Adrenal gland (tissue), 12 donors: ENCODE data around the gene SRSF2. TPM values are rescaled to one million over a fixed set of nuclear protein-coding genes. Genes with fewer than 3 reads are reported as not detected.
"Not testable (repeated sequence)": the region's sequence is repeated elsewhere in the genome, so short reads cannot be mapped to it uniquely, and the experiment has no call there.

Experiments
- DNase-seq, 7 donors: peaks; one replicate each; pipeline ENCODE4 v3.0.0-alpha.2; 2019 to 2020
- H3K27ac ChIP-seq, 5 donors: fragments of 200-600 bp; sonication (generic) in 4 of 5; 1 replicate in 3 of 5; 2 replicates in 2 of 5; pipeline versions ENCODE4 v1.5.1 to v1.8.0; 2016 to 2020; ENCODE audit warnings: mild to moderate bottlenecking in 1 of 5
- H3K27me3 ChIP-seq: fragments of 200-600 bp; 2 replicates; pipeline ENCODE4 v1.8.0; 2021
- H3K36me3 ChIP-seq, 2 donors: fragments of 200-600 bp; replicated peaks in 1 of 2; 1 replicate in 1 of 2; 2 replicates in 1 of 2; pipeline versions ENCODE4 v1.5.1 to v1.8.0; 2018 to 2022
- H3K4me1 ChIP-seq, 2 donors: fragments of 200-600 bp; replicated peaks in 1 of 2; 1 replicate in 1 of 2; 2 replicates in 1 of 2; pipeline versions ENCODE4 v1.5.1 to v1.8.0; 2018 to 2021
- H3K4me3 ChIP-seq, 4 donors: fragments of 200-600 bp; sonication (generic) in 3 of 4; one replicate each; pipeline ENCODE4 v1.5.1; 2016 to 2018
- H3K9me3 ChIP-seq, 3 donors: fragments of 200-600 bp; sonication (generic) in 1 of 3; replicated peaks in 1 of 3; 1 replicate in 2 of 3; 2 replicates in 1 of 3; pipeline versions ENCODE4 v1.5.1 to v1.8.0; 2016 to 2021
- CTCF ChIP-seq, 6 experiments: fragments of 450-650 bp in 4 of 6; fragments of 200-600 bp in 2 of 6; sonication (generic) in 1 of 6; IDR thresholded peaks; 1 replicate in 5 of 6; 2 replicates in 1 of 6; pipeline versions ENCODE4 v1.5.1 to v1.8.0; 2016 to 2021; ENCODE audit warnings: antibody characterized with exemption in 6 of 6, mild to moderate bottlenecking in 2 of 6, moderate library complexity in 1 of 6
- POLR2A ChIP-seq, 2 donors: fragments of 450-650 bp; IDR thresholded peaks; one replicate each; pipeline ENCODE4 v1.6.1; 2017; ENCODE audit warnings: antibody characterized with exemption in 2 of 2, mild to moderate bottlenecking in 2 of 2, moderate library complexity in 1 of 2
- WGBS, 4 donors: extraction: QIAGEN DNeasy Blood & Tissue Kit in 2 of 4; methylation state at CpG; one replicate each; pipeline versions ENCODE4 v1.1.5 to v1.1.7; 2013 to 2017; 5-methylcytosine and 5-hydroxymethylcytosine counted together
- intact Hi-C, 2 donors: fragments of 100-400 bp; cut with DNase I; formaldehyde crosslinking; loops; one replicate each; pipeline versions ENCODE4 v1.14.1 to v1.15.0; 2022 to 2023
- polyA plus RNA-seq, 3 donors: library from polyadenylated mRNA; stranded (reverse); fragments of 200-250 nt in 2 of 3; fragments of 350-450 nt in 1 of 3; fragmentation: Illumina TruSeq in 1 of 3; extraction: RNeasy Lipid Tissue Mini Kit (QIAGEN cat#74804) in 1 of 3; gene quantifications; one replicate each; pipeline ENCODE4 v1.2.3, GENCODE V29; 2013 to 2014
- total RNA-seq, 9 donors: library from RNA; depleted of rRNA in 4 of 9; stranded (reverse); fragments of >200 nt in 4 of 9; fragments of 120-200 nt in 1 of 9; fragmentation: NEBNext Ultra II Directional in 1 of 9; extraction: Animal tissue kit (Norgen Biotek cat#: 25700) in 1 of 9; gene quantifications; one replicate each; pipeline versions ENCODE4 v1.1.0 to v1.2.4, GENCODE V29; 2013 to 2023
- donor health status: healthy with polysubstance abuse.
- donor health status: Bipolar disorder and iron deficiency.
- donor health status: DM: yes; HTN: yes; CAD: no.
- donor health status: DM: no; HTN: no; CAD: no.
- donor health status: DM: no; HTN: no; CAD: no.
- donor health status: DM: yes; HTN: yes; CAD: no.

The SRSF2 gene
- total and polyA plus RNA-seq, 12 donors = 103 to 269 (median 194) TPM

- Histone ChIP-seq H3K27me3 (no peaks in the 10 kb centered on the region), H3K4me3 (no peak overlapping the region), H3K4me1 (no peaks in the 10 kb centered on the region), H3K9me3 (no peaks in the 10 kb centered on the region), H3K27ac (no peak overlapping the region), H3K36me3 (peaks cover 0 to 36% of the 10 kb centered on the region in 2 donors)
- WGBS, 4 donors = 75 to 82% (median 79%) methylated on average over 9 of the region's 9 CpGs
- TF ChIP-seq CTCF (IDR thresholded peaks at IDR 0.05) = no peak
- no peak for TF ChIP-seq POLR2A (IDR thresholded peaks at IDR 0.05)
- intact Hi-C loops = no loop called here
- peak in 1 of 7 donors; percentile 45 for DNase-seq
These were observed 10.7 kb upstream of the SRSF2 start for GRCh38 chr17:76747716-76748363.

- DNase-seq, H3K4me1 ChIP-seq, H3K4me3 ChIP-seq, H3K27me3 ChIP-seq, H3K27ac ChIP-seq, H3K9me3 ChIP-seq, intact Hi-C loops: not testable (repeated sequence)
- WGBS, 4 donors = 95 to 99% (median 97%) methylated on average over 6 of the region's 6 CpGs
- H3K36me3 ChIP-seq = peaks cover 0 to 49% of the 10 kb centered on the region in 2 donors
These were observed 8.7 kb upstream of the SRSF2 start for GRCh38 chr17:76745785-76746184.

- H3K4me1 ChIP-seq = peaks cover 0 to 18% of the 10 kb centered on the region in 2 donors
- no peak overlapping the region for H3K4me3 ChIP-seq
- no peaks in the 10 kb centered on the region for H3K9me3 ChIP-seq
- no peak for DNase-seq
- WGBS, 4 donors = 67 to 100% (median 97%) methylated on average over 2 of the region's 2 CpGs
- intact Hi-C loops = no loop called here
- no peak for TF ChIP-seq CTCF (IDR thresholded peaks at IDR 0.05)
- TF ChIP-seq POLR2A (IDR thresholded peaks at IDR 0.05) = no peak
- H3K36me3 ChIP-seq = peaks cover 0 to 49% of the 10 kb centered on the region in 2 donors
- no peak overlapping the region for H3K27ac ChIP-seq
- no peaks in the 10 kb centered on the region for H3K27me3 ChIP-seq
These were observed 7.6 kb upstream of the SRSF2 start for GRCh38 chr17:76744747-76745146.

GRCh38 chr17:76742958-76743357 is 5.8 kb upstream of the SRSF2 start:
- DNase-seq = no peak
- intact Hi-C loops = no loop called here
- Histone ChIP-seq H3K4me3 (no peak overlapping the region), H3K27me3 (no peaks in the 10 kb centered on the region), H3K36me3 (peaks cover 0 to 49% of the 10 kb centered on the region in 2 donors), H3K9me3 (no peaks in the 10 kb centered on the region), H3K4me1 (peaks cover 6 to 34% of the 10 kb centered on the region in 2 donors), H3K27ac (peak overlapping the region in 4 of 5 donors; percentile 38 to 77 (median 55))
- no peak for TF ChIP-seq CTCF (IDR thresholded peaks at IDR 0.05)
- no peak for TF ChIP-seq POLR2A (IDR thresholded peaks at IDR 0.05)
